K562 (cell line): ENCODE results near the gene SYNPR. TPM values are rescaled to one million over a fixed set of nuclear protein-coding genes. Genes with fewer than 3 reads are reported as not detected.

Experiments
- ATAC-seq: fragments of 200-7000 bp; cut with Tn5 transposase; 3 replicates; pipeline ENCODE4 v1.9.1; 2020; ENCODE audit warnings: moderate library complexity
- BruUV-seq: library from RNA; stranded (reverse); fragments of 400-500 nt; replicated peaks from 2 replicates; lab custom pipeline; 2021; lab: Mats Ljungman, UMichigan
- CTCF ChIA-PET: fragments of 300-600 bp; formaldehyde crosslinking; extraction: SDS; loops from one replicate; lab custom pipeline; 2021; ENCODE audit warnings: low intra/inter-chr PET ratio; lab: Yijun Ruan, JAX
- POLR2A ChIA-PET: fragments of 300-600, 350-650 bp; sonication (Branson Sonifier 250); formaldehyde crosslinking; extraction: SDS; loops from one replicate; lab custom pipeline; 2021; ENCODE audit warnings: antibody characterized with exemption, inconsistent platforms; lab: Yijun Ruan, JAX
- DNase-seq, 4 experiments: peaks; one replicate each; pipeline versions ENCODE4 v3.0.0 to v3.0.0-alpha.2; 2011 to 2018; ENCODE audit warnings: low spot score in 3 of 4, mixed read lengths in 3 of 4; ENCODE audit errors: extremely low read depth in 1 of 4
- FAIRE-seq: peaks from 2 replicates; lab custom pipeline; 2011; peaks lifted over from hg19 to GRCh38; lab: Jason Lieb, UNC
- H2AFZ ChIP-seq: 2 replicates; pipeline ENCODE4 v1.6.0; 2011; ENCODE audit warnings: low read depth, low read length, control low read depth, inconsistent platforms
- H3K27ac ChIP-seq: fragments of 200-600 bp; 3 replicates; pipeline ENCODE4 v1.8.0; 2011; ENCODE audit warnings: low read depth, mild to moderate bottlenecking, control low read depth, inconsistent platforms, low read length, moderate library complexity, mixed read lengths; ENCODE audit errors: extremely low read depth
- H3K27me3 ChIP-seq, 2 experiments: fragments of 300-600 bp in 1 of 2; 2 replicates in 1 of 2; 3 replicates in 1 of 2; pipeline versions ENCODE4 v1.6.0 to v1.8.0; 2011; ENCODE audit warnings: inconsistent platforms in 2 of 2, low read length in 2 of 2, mild to moderate bottlenecking in 1 of 2, mixed read lengths in 1 of 2, moderate library complexity in 1 of 2; ENCODE audit not compliant: control insufficient read depth in 2 of 2, insufficient read depth in 2 of 2
- H3K36me3 ChIP-seq: fragments of 300-600 bp; 3 replicates; pipeline ENCODE4 v1.8.0; 2011; ENCODE audit warnings: mild to moderate bottlenecking, low read length, inconsistent platforms; ENCODE audit not compliant: control insufficient read depth, insufficient read depth
- H3K4me1 ChIP-seq, 2 experiments: fragments of 200-600 bp in 1 of 2; replicated peaks in 1 of 2; 2 replicates in 1 of 2; 3 replicates in 1 of 2; pipeline versions ENCODE4 v1.5.1 to v1.8.0; 2011; ENCODE audit warnings: inconsistent platforms in 2 of 2, low read length in 2 of 2, mild to moderate bottlenecking in 1 of 2, mixed read lengths in 1 of 2, moderate library complexity in 1 of 2; ENCODE audit not compliant: control insufficient read depth in 2 of 2, insufficient read depth in 2 of 2
- H3K4me2 ChIP-seq: 2 replicates; pipeline ENCODE4 v1.6.1; 2011; ENCODE audit warnings: low read length, control low read depth, inconsistent platforms, mixed read lengths; ENCODE audit not compliant: insufficient read depth
- H3K4me3 ChIP-seq: fragments of 200-600 bp; sonication (generic), shearing (Covaris generic); 2 replicates; pipeline ENCODE4 v1.5.1; 2016; ENCODE audit warnings: control low read depth, inconsistent platforms
- H3K79me2 ChIP-seq: fragments of 200-600 bp; 3 replicates; pipeline ENCODE4 v1.8.0; 2011; ENCODE audit warnings: low read length, inconsistent platforms; ENCODE audit not compliant: control insufficient read depth, insufficient read depth
- H3K9ac ChIP-seq, 2 experiments: 2 replicates each; pipeline versions ENCODE4 v1.6.0 to v1.6.1; 2011; ENCODE audit warnings: low read depth in 2 of 2, low read length in 2 of 2, control low read depth in 1 of 2, inconsistent platforms in 1 of 2, mild to moderate bottlenecking in 1 of 2, mixed read lengths in 1 of 2; ENCODE audit not compliant: insufficient read depth in 1 of 2
- H3K9me1 ChIP-seq: one replicate; pipeline ENCODE4 v1.6.0; 2011; ENCODE audit warnings: inconsistent platforms, mild to moderate bottlenecking, low read length, moderate library complexity; ENCODE audit not compliant: control insufficient read depth, insufficient read depth
- H3K9me3 ChIP-seq: replicated peaks from 2 replicates; pipeline ENCODE4 v1.5.1; 2011; ENCODE audit warnings: low read depth, low read length, inconsistent platforms; ENCODE audit not compliant: control insufficient read depth, insufficient read depth
- H4K20me1 ChIP-seq: replicated peaks from 2 replicates; pipeline ENCODE4 v1.6.1; 2011; ENCODE audit warnings: low read length, inconsistent platforms, mixed read lengths; ENCODE audit not compliant: control insufficient read depth, insufficient read depth
- FUS ChIP-seq: fragments of 200-400 bp; formaldehyde crosslinking; optimal IDR thresholded peaks from 2 replicates; pipeline ENCODE3; 2017; ENCODE audit warnings: low read depth, low read length
- HEY1 ChIP-seq: fragments of 250-450 bp; sonication (Bioruptor Pico); IDR thresholded peaks from 2 replicates; pipeline ENCODE4 v1.5.0; 2020; ENCODE audit warnings: mild to moderate bottlenecking, moderate library complexity, borderline replicate concordance
- RAD51 ChIP-seq: fragments of 450-650 bp; IDR thresholded peaks from 2 replicates; pipeline ENCODE4 v1.7.1; 2016; ENCODE audit warnings: low read depth, mild to moderate bottlenecking, borderline replicate concordance
- RBM14 ChIP-seq: fragments of 200-400 bp; formaldehyde crosslinking; IDR thresholded peaks from 2 replicates; pipeline ENCODE4 v1.6.1; 2018; ENCODE audit warnings: low read depth, mild to moderate bottlenecking, low read length, moderate library complexity, borderline replicate concordance; ENCODE audit not compliant: insufficient read depth
- TAF7 ChIP-seq: fragments of 450-650 bp; IDR thresholded peaks from 2 replicates; pipeline ENCODE4 v1.6.1; 2016; ENCODE audit warnings: missing genetic modification characterization, missing compliant biosample characterization
- TCFL5 ChIP-seq: fragments of 250-450 bp; sonication (Bioruptor Pico); conservative IDR thresholded peaks from 2 replicates; pipeline ENCODE4 v1.6.1; 2021; ENCODE audit warnings: mild to moderate bottlenecking, moderate library complexity, matching md5 sums
- ZBTB7A ChIP-seq: IDR thresholded peaks from 2 replicates; pipeline ENCODE4 v1.6.1; 2011; ENCODE audit warnings: low read depth, mild to moderate bottlenecking, low read length, moderate library complexity, borderline replicate concordance; ENCODE audit not compliant: control insufficient read depth
- ZNF140 ChIP-seq: fragments of 250-450 bp; sonication (Bioruptor Pico); IDR thresholded peaks from 2 replicates; pipeline ENCODE4 v1.8.0; 2021; ENCODE audit warnings: moderate library complexity, mild to moderate bottlenecking, inconsistent platforms
- ZNF41 ChIP-seq: fragments of 250-450 bp; sonication (Bioruptor Pico); conservative IDR thresholded peaks from 2 replicates; pipeline ENCODE4 v1.4.0; 2020; ENCODE audit warnings: mild to moderate bottlenecking
- WGBS: fragments of 100-300 bp; shearing (Covaris generic); methylation state at CpG from one replicate; pipeline ENCODE4 v1.1.6; 2016; ENCODE audit warnings: low coverage, mixed read lengths; ENCODE audit not compliant: insufficient coverage; ENCODE audit errors: missing lambda C conversion rate; 5-methylcytosine and 5-hydroxymethylcytosine counted together
- in situ Hi-C: fragments of 300-500 bp; cut with MboI; formaldehyde crosslinking; loops from 4 replicates; pipeline ENCODE4 v1.15.0; 2018; ENCODE audit warnings: inconsistent platforms, mixed read lengths
- intact Hi-C: fragments of 100-400 bp; cut with micrococcal nuclease; formaldehyde crosslinking; loops from 2 replicates; pipeline ENCODE4 v1.14.2; 2022
- polyA plus RNA-seq, 8 experiments: library from polyadenylated mRNA; depleted of rRNA in 4 of 8; stranded (reverse) in 5 of 8; unstranded in 3 of 8; fragments of >200 nt; fragmentation: Nextera tagmentation in 2 of 8; fragmentation: Illumina TruSeq in 1 of 8; extraction: Ambion mirVana in 2 of 8; extraction: Trizol in 1 of 8; gene quantifications; 2 replicates each; pipeline versions ENCODE4 v1.2.1 to v1.2.3, GENCODE V29; 2011 to 2014; ENCODE audit warnings: inconsistent platforms in 1 of 8, missing spikeins in 1 of 8
- total RNA-seq, 7 experiments: library from RNA; depleted of rRNA in 6 of 7; stranded (reverse); fragments of >200 nt in 6 of 7; fragmentation: Illumina TruSeq in 2 of 7; extraction: Trizol in 2 of 7; gene quantifications; 2 replicates each; pipeline versions ENCODE4 v1.2.1 to v1.2.3, GENCODE V29; 2011 to 2021; ENCODE audit warnings: low replicate concordance in 1 of 7
- TF ChIP-seq, protein P1 (sequence below): sonication (generic); formaldehyde crosslinking; IDR thresholded peaks from 2 replicates; pipeline ENCODE4 v1.5.0; 2020; ENCODE audit warnings: missing genetic modification reagents
- TF ChIP-seq, protein P2 (sequence below): sonication (generic); formaldehyde crosslinking; IDR thresholded peaks from 2 replicates; pipeline ENCODE4 v1.8.0; 2022; ENCODE audit warnings: mild to moderate bottlenecking, missing genetic modification reagents
- TF ChIP-seq, protein P3 (sequence below), 2 experiments: fragments of 450-650 bp; formaldehyde crosslinking in 1 of 2; IDR thresholded peaks; 2 replicates each; pipeline versions ENCODE4 v1.4.0 to v1.6.1; 2014 to 2020; ENCODE audit warnings: mild to moderate bottlenecking in 2 of 2, borderline replicate concordance in 1 of 2, low read depth in 1 of 2

The SYNPR gene
- total and polyA plus RNA-seq, 9 of the 15 experiments (the other 6 are each of a cell fraction or from before 2014, with no cell fraction given), result not detected

DNA sequence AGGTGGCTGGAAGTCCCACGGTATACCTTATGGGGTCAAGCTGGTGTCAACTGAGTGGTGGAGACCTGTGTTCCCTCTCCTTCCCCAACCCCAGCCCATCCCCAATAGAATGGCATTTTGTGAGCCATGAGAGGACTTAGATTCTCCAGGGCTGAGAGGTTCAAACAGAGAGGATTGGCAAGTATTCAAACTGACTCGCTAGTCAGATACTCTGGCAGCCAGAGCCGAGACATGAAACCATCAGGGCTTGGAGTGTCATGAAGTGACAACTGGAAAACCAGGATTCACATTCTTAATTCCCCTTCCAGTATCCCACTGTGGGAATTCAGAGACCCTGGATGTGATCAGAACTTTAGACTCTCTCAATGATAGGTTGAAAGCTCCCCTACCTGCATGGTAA lies 215.0 kb downstream of the SYNPR start:
- H2AFZ ChIP-seq, result no peak overlapping the region
- H3K36me3 ChIP-seq, result no peaks in the 10 kb centered on the region
- no peak for ATAC-seq
- H3K27ac ChIP-seq, result no peak overlapping the region
- in situ Hi-C loops (no loop called here), intact Hi-C loops (no loop called here)
- H3K79me2 ChIP-seq, result no peaks in the 10 kb centered on the region
- no peak overlapping the region for H3K4me2 ChIP-seq
- no peak overlapping the region for H3K9ac ChIP-seq
- no peak overlapping the region for H3K4me3 ChIP-seq
- DNase-seq, result no peak
- no TSS peak for BruUV-seq
- no peaks in the 10 kb centered on the region for H3K9me1 ChIP-seq
- no peaks in the 10 kb centered on the region for H4K20me1 ChIP-seq
- WGBS, result 0% methylated on average over 3 of the region's 3 CpGs
- H3K9me3 ChIP-seq, result no peaks in the 10 kb centered on the region
- CTCF ChIA-PET, result no interaction called here
- H3K4me1 ChIP-seq, result no peaks in the 10 kb centered on the region
- POLR2A ChIA-PET, result no interaction called here
- no peaks in the 10 kb centered on the region for H3K27me3 ChIP-seq
- no peak for FAIRE-seq
- TF ChIP-seq, protein P1, sequence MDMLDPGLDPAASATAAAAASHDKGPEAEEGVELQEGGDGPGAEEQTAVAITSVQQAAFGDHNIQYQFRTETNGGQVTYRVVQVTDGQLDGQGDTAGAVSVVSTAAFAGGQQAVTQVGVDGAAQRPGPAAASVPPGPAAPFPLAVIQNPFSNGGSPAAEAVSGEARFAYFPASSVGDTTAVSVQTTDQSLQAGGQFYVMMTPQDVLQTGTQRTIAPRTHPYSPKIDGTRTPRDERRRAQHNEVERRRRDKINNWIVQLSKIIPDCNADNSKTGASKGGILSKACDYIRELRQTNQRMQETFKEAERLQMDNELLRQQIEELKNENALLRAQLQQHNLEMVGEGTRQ (CRISPR knock-in tag), result no peak
- TF ChIP-seq HEY1 (no peak), TAF7 (no peak), TCFL5 (CRISPR knock-in tag) (no peak), ZNF41 (CRISPR knock-in tag) (no peak), RAD51 (no peak), FUS (no peak), RBM14 (no peak), ZBTB7A (no peak), ZNF140 (CRISPR knock-in tag) (no peak)
- TF ChIP-seq, protein P2, sequence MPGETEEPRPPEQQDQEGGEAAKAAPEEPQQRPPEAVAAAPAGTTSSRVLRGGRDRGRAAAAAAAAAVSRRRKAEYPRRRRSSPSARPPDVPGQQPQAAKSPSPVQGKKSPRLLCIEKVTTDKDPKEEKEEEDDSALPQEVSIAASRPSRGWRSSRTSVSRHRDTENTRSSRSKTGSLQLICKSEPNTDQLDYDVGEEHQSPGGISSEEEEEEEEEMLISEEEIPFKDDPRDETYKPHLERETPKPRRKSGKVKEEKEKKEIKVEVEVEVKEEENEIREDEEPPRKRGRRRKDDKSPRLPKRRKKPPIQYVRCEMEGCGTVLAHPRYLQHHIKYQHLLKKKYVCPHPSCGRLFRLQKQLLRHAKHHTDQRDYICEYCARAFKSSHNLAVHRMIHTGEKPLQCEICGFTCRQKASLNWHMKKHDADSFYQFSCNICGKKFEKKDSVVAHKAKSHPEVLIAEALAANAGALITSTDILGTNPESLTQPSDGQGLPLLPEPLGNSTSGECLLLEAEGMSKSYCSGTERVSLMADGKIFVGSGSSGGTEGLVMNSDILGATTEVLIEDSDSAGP (CRISPR knock-in tag), result no peak
- TF ChIP-seq, protein P3, sequence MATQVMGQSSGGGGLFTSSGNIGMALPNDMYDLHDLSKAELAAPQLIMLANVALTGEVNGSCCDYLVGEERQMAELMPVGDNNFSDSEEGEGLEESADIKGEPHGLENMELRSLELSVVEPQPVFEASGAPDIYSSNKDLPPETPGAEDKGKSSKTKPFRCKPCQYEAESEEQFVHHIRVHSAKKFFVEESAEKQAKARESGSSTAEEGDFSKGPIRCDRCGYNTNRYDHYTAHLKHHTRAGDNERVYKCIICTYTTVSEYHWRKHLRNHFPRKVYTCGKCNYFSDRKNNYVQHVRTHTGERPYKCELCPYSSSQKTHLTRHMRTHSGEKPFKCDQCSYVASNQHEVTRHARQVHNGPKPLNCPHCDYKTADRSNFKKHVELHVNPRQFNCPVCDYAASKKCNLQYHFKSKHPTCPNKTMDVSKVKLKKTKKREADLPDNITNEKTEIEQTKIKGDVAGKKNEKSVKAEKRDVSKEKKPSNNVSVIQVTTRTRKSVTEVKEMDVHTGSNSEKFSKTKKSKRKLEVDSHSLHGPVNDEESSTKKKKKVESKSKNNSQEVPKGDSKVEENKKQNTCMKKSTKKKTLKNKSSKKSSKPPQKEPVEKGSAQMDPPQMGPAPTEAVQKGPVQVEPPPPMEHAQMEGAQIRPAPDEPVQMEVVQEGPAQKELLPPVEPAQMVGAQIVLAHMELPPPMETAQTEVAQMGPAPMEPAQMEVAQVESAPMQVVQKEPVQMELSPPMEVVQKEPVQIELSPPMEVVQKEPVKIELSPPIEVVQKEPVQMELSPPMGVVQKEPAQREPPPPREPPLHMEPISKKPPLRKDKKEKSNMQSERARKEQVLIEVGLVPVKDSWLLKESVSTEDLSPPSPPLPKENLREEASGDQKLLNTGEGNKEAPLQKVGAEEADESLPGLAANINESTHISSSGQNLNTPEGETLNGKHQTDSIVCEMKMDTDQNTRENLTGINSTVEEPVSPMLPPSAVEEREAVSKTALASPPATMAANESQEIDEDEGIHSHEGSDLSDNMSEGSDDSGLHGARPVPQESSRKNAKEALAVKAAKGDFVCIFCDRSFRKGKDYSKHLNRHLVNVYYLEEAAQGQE (IDR thresholded peaks at IDR 0.05; ENCODE audit: borderline replicate concordance), result no peak
- TF ChIP-seq, protein P3 (CRISPR knock-in tag; IDR thresholded peaks at IDR 0.05; ENCODE audit: low read depth), result no peak
